H9 (cell line): ENCODE data around the gene SERPINH1. TPM values are rescaled to one million over a fixed set of nuclear protein-coding genes. Genes with fewer than 3 reads are reported as not detected.

Experiments used
- DNase-seq: peaks from one replicate; pipeline ENCODE4 v3.0.0-alpha.2; 2017
- H2AFZ ChIP-seq: one replicate; pipeline ENCODE4 v1.6.1; 2013; ENCODE audit warnings: mild to moderate bottlenecking, low read length, control low read depth, moderate library complexity
- H2AK5ac ChIP-seq: 2 replicates; pipeline ENCODE4 v1.6.1; 2013; ENCODE audit warnings: low read length, control low read depth, mixed read lengths; ENCODE audit not compliant: insufficient read length
- H2BK120ac ChIP-seq: one replicate; pipeline ENCODE4 v1.6.1; 2013; ENCODE audit warnings: low read depth, mild to moderate bottlenecking, low read length, control low read depth, inconsistent platforms; ENCODE audit not compliant: poor library complexity, severe bottlenecking
- H2BK12ac ChIP-seq: 2 replicates; pipeline ENCODE4 v1.6.1; 2013; ENCODE audit warnings: low read length, control low read depth, mixed read lengths, low read depth; ENCODE audit not compliant: insufficient read length
- H2BK15ac ChIP-seq: 2 replicates; pipeline ENCODE4 v1.6.1; 2013; ENCODE audit warnings: low read depth, low read length, control low read depth
- H2BK20ac ChIP-seq: one replicate; pipeline ENCODE4 v1.6.1; 2013; ENCODE audit warnings: low read depth, mild to moderate bottlenecking, low read length, control low read depth, inconsistent platforms; ENCODE audit not compliant: poor library complexity, severe bottlenecking
- H2BK5ac ChIP-seq: 2 replicates; pipeline ENCODE4 v1.6.1; 2013; ENCODE audit warnings: low read length, control low read depth, mixed read lengths; ENCODE audit not compliant: insufficient read length
- H3K14ac ChIP-seq: 2 replicates; pipeline ENCODE4 v1.6.1; 2013; ENCODE audit warnings: low read length, control low read depth; ENCODE audit not compliant: insufficient read depth
- H3K18ac ChIP-seq: 2 replicates; pipeline ENCODE4 v1.6.1; 2013; ENCODE audit warnings: low read depth, mild to moderate bottlenecking, mixed read lengths, low read length, control low read depth; ENCODE audit not compliant: insufficient read length
- H3K23ac ChIP-seq: 2 replicates; pipeline ENCODE4 v1.6.1; 2013; ENCODE audit warnings: low read length, control low read depth, mixed read lengths, low read depth; ENCODE audit not compliant: insufficient read length
- H3K23me2 ChIP-seq: 2 replicates; pipeline ENCODE4 v1.6.1; 2013; ENCODE audit warnings: low read depth, mild to moderate bottlenecking, mixed read lengths, low read length, control low read depth; ENCODE audit not compliant: insufficient read length, poor library complexity, severe bottlenecking
- H3K27ac ChIP-seq: 2 replicates; pipeline ENCODE4 v1.5.1; 2013; ENCODE audit warnings: low read length, control low read depth, mixed read lengths, low read depth; ENCODE audit not compliant: insufficient read length
- H3K27me3 ChIP-seq: 2 replicates; pipeline ENCODE4 v1.6.1; 2013; ENCODE audit warnings: low read length, control low read depth, inconsistent platforms; ENCODE audit not compliant: insufficient read depth
- H3K4ac ChIP-seq: 2 replicates; pipeline ENCODE4 v1.6.1; 2013; ENCODE audit warnings: low read depth, mild to moderate bottlenecking, control low read depth, inconsistent platforms, low read length, moderate library complexity
- H3K4me1 ChIP-seq: 2 replicates; pipeline ENCODE4 v1.6.1; 2013; ENCODE audit warnings: low read length, control low read depth, inconsistent platforms; ENCODE audit not compliant: insufficient read depth
- H3K4me2 ChIP-seq: 2 replicates; pipeline ENCODE4 v1.6.1; 2013; ENCODE audit warnings: low read length, control low read depth, mixed read lengths; ENCODE audit not compliant: insufficient read length, insufficient read depth
- H3K56ac ChIP-seq: 2 replicates; pipeline ENCODE4 v1.6.1; 2013; ENCODE audit warnings: low read depth, mild to moderate bottlenecking, mixed read lengths, low read length, control low read depth; ENCODE audit not compliant: insufficient read length
- H3K79me1 ChIP-seq: 2 replicates; pipeline ENCODE4 v1.6.1; 2013; ENCODE audit warnings: low read depth, mild to moderate bottlenecking, moderate library complexity, low read length, control low read depth, inconsistent platforms; ENCODE audit not compliant: insufficient read depth, poor library complexity, severe bottlenecking
- H3K79me2 ChIP-seq: 2 replicates; pipeline ENCODE4 v1.6.1; 2013; ENCODE audit warnings: low read length, control low read depth, inconsistent platforms; ENCODE audit not compliant: insufficient read depth
- H3K9ac ChIP-seq: 2 replicates; pipeline ENCODE4 v1.6.1; 2013; ENCODE audit warnings: low read length, control low read depth, mixed read lengths; ENCODE audit not compliant: insufficient read length; ENCODE audit errors: extremely low read depth
- H3K9me3 ChIP-seq: one replicate; pipeline ENCODE4 v1.6.1; 2013; ENCODE audit warnings: low read depth, low read length, inconsistent platforms; ENCODE audit not compliant: control insufficient read depth
- H3T11ph ChIP-seq: one replicate; pipeline ENCODE4 v1.6.1; 2013; ENCODE audit warnings: mild to moderate bottlenecking, low read length, control low read depth, inconsistent platforms
- H4K20me1 ChIP-seq: one replicate; pipeline ENCODE4 v1.6.1; 2013; ENCODE audit not compliant: control insufficient read depth, insufficient read length, insufficient read depth
- H4K5ac ChIP-seq: 2 replicates; pipeline ENCODE4 v1.6.1; 2013; ENCODE audit warnings: low read depth, mild to moderate bottlenecking, mixed read lengths, low read length, control low read depth; ENCODE audit not compliant: insufficient read length
- H4K8ac ChIP-seq: replicated peaks from 2 replicates; pipeline ENCODE4 v1.6.1; 2013; ENCODE audit warnings: low read length, control low read depth, mixed read lengths, low read depth; ENCODE audit not compliant: insufficient read length
- H4K91ac ChIP-seq: 2 replicates; pipeline ENCODE4 v1.6.1; 2013; ENCODE audit warnings: low read depth, mild to moderate bottlenecking, moderate library complexity, mixed read lengths, low read length, control low read depth; ENCODE audit not compliant: insufficient read length
- H3K27ac Mint-ChIP-seq, 3 experiments: 2 replicates in 2 of 3; 3 replicates in 1 of 3; pipeline ENCODE4 v1.8.0; 2020 to 2021; ENCODE audit warnings: mixed read lengths in 3 of 3, mild to moderate bottlenecking in 1 of 3, moderate library complexity in 1 of 3
- H3K27me3 Mint-ChIP-seq: 2 replicates; pipeline ENCODE4 v1.8.0; 2021; ENCODE audit warnings: low read depth, mild to moderate bottlenecking, moderate library complexity, mixed read lengths
- H3K36me3 Mint-ChIP-seq, 3 experiments: 2 replicates in 2 of 3; 3 replicates in 1 of 3; pipeline ENCODE4 v1.8.0; 2020 to 2021; ENCODE audit warnings: low read depth in 3 of 3, mixed read lengths in 3 of 3; ENCODE audit not compliant: insufficient read depth in 1 of 3
- H3K4me1 Mint-ChIP-seq, 2 experiments: 2 replicates each; pipeline ENCODE4 v1.8.0; 2020; ENCODE audit warnings: mixed read lengths in 2 of 2
- H3K4me3 Mint-ChIP-seq, 2 experiments: 2 replicates in 1 of 2; 3 replicates in 1 of 2; pipeline ENCODE4 v1.8.0; 2020 to 2021; ENCODE audit warnings: mild to moderate bottlenecking in 2 of 2, mixed read lengths in 2 of 2, moderate library complexity in 1 of 2
- H3K9me3 Mint-ChIP-seq, 2 experiments: 2 replicates in 1 of 2; 3 replicates in 1 of 2; pipeline ENCODE4 v1.8.0; 2020; ENCODE audit warnings: mild to moderate bottlenecking in 2 of 2, mixed read lengths in 2 of 2, moderate library complexity in 1 of 2
- CTCF ChIP-seq: fragments of 200-600 bp; sonication (generic); conservative IDR thresholded peaks from 3 replicates; pipeline ENCODE4 v1.8.0; 2021; ENCODE audit warnings: antibody characterized with exemption, mild to moderate bottlenecking
- WGBS: extraction: QIAGEN DNeasy Blood & Tissue Kit; methylation state at CpG from one replicate; pipeline ENCODE4 v1.1.7; 2013; ENCODE audit warnings: missing lambda C conversion rate, low lambda C conversion rate, mixed read lengths; ENCODE audit not compliant: insufficient read length; ENCODE audit errors: extremely low coverage; 5-methylcytosine and 5-hydroxymethylcytosine counted together
- total RNA-seq: library from RNA; stranded (reverse); gene quantifications from 2 replicates; pipeline ENCODE4 v1.2.1, GENCODE V29; 2021

The SERPINH1 gene
- total RNA-seq, 1 experiment from 2014 or later = 253 TPM

- Histone ChIP-seq H3T11ph (no peak overlapping the region), H3K79me2 (no peaks in the 10 kb centered on the region), H2AFZ (no peak overlapping the region), H3K14ac (peak overlapping the region; percentile 71), H2AK5ac (no peak overlapping the region), H3K79me1 (no peaks in the 10 kb centered on the region), H3K4me1 (peaks cover 5% of the 10 kb centered on the region; the same call in 1 of the 2 replicates), H3K56ac (no peak overlapping the region), H3K4me2 (no peak overlapping the region), H4K91ac (no peak overlapping the region), H3K9ac (no peak overlapping the region), H2BK20ac (no peak overlapping the region), H2BK15ac (no peak overlapping the region), H3K18ac (peak overlapping the region; percentile 75), H2BK5ac (no peak overlapping the region), H3K27ac (no peak overlapping the region), H3K9me3 (no peaks in the 10 kb centered on the region), H2BK12ac (peak overlapping the region; percentile 91), H4K8ac (no peak overlapping the region), H4K5ac (peak overlapping the region; percentile 38), H3K23ac (no peak overlapping the region), H3K4ac (peak overlapping the region; percentile 14; the same call in 1 of the 2 replicates), H3K23me2 (no peaks in the 10 kb centered on the region), H4K20me1 (no peaks in the 10 kb centered on the region), H3K27me3 (no peaks in the 10 kb centered on the region), H2BK120ac (no peak overlapping the region)
- TF ChIP-seq CTCF = no peak
- H3K36me3 Mint-ChIP-seq = no peaks in the 10 kb centered on the region
- no peaks in the 10 kb centered on the region; a peak in 1 of 5 replicates for H3K9me3 Mint-ChIP-seq
- no peak for DNase-seq
- H3K4me3 Mint-ChIP-seq = peak overlapping the region in 1 of 2 experiments; percentile 33; a peak in 1 of 5 replicates
- peak overlapping the region; percentile 70 to 94 (median 89) for H3K27ac Mint-ChIP-seq
- no CpG with 5 or more reads among the region's 12 CpGs for WGBS
- peaks cover 20 to 58% of the 10 kb centered on the region in 2 experiments for H3K4me1 Mint-ChIP-seq
- peaks cover 1% of the 10 kb centered on the region for H3K27me3 Mint-ChIP-seq
Measured at GRCh38 chr11:75555079-75555811, 6.8 kb upstream of the SERPINH1 start.
